Peyer's patch (tissue), 4 donors: ENCODE data around the gene NCAPD3. TPM values are rescaled to one million over a fixed set of nuclear protein-coding genes. Genes with fewer than 3 reads are reported as not detected.

Experiments used
- DNase-seq, 3 donors: peaks; one replicate each; pipeline ENCODE4 v3.0.0-alpha.2; 2017 to 2019
- H3K27ac ChIP-seq, 4 donors: fragments of 200-600 bp; sonication (generic); one replicate each; pipeline ENCODE4 v1.5.1; 2016 to 2019
- H3K27me3 ChIP-seq, 2 donors: fragments of 200-600 bp; sonication (generic); one replicate each; pipeline ENCODE4 v1.5.1; 2019
- H3K36me3 ChIP-seq, 3 donors: fragments of 200-600 bp; sonication (generic); one replicate each; pipeline ENCODE4 v1.5.1; 2016 to 2019
- H3K4me1 ChIP-seq, 4 donors: fragments of 200-600 bp; sonication (generic); one replicate each; pipeline ENCODE4 v1.5.1; 2016 to 2019
- H3K4me3 ChIP-seq, 4 donors: fragments of 200-600 bp; sonication (generic); 1 replicate in 3 of 4; 2 replicates in 1 of 4; pipeline ENCODE4 v1.5.1; 2016 to 2019; ENCODE audit warnings: mild to moderate bottlenecking in 1 of 4
- H3K9me3 ChIP-seq, 4 donors: fragments of 200-600 bp; sonication (generic); one replicate each; pipeline ENCODE4 v1.5.1; 2016 to 2019; ENCODE audit warnings: mild to moderate bottlenecking in 1 of 4
- POLR2A ChIP-seq, 2 donors: fragments of 450-650 bp; IDR thresholded peaks; one replicate each; pipeline ENCODE4 v1.5.1; 2017; ENCODE audit warnings: antibody characterized with exemption in 2 of 2, mild to moderate bottlenecking in 2 of 2, moderate library complexity in 2 of 2
- total RNA-seq, 4 donors: library from RNA; depleted of rRNA; stranded (reverse); fragments of >200 nt; gene quantifications; one replicate each; pipeline ENCODE4 v1.1.0, GENCODE V29; 2016
- TF ChIP-seq, protein P1 (sequence below), 6 experiments: fragments of 450-650 bp in 4 of 6; fragments of 200-600 bp in 2 of 6; sonication (generic) in 1 of 6; IDR thresholded peaks; one replicate each; pipeline ENCODE4 v1.5.1; 2017 to 2019; ENCODE audit warnings: antibody characterized with exemption in 6 of 6, mild to moderate bottlenecking in 3 of 6, moderate library complexity in 1 of 6

Gene NCAPD3
- total RNA-seq, 4 donors from 2014 or later, result 12.5 to 30.5 (median 13.9) TPM

DNA sequence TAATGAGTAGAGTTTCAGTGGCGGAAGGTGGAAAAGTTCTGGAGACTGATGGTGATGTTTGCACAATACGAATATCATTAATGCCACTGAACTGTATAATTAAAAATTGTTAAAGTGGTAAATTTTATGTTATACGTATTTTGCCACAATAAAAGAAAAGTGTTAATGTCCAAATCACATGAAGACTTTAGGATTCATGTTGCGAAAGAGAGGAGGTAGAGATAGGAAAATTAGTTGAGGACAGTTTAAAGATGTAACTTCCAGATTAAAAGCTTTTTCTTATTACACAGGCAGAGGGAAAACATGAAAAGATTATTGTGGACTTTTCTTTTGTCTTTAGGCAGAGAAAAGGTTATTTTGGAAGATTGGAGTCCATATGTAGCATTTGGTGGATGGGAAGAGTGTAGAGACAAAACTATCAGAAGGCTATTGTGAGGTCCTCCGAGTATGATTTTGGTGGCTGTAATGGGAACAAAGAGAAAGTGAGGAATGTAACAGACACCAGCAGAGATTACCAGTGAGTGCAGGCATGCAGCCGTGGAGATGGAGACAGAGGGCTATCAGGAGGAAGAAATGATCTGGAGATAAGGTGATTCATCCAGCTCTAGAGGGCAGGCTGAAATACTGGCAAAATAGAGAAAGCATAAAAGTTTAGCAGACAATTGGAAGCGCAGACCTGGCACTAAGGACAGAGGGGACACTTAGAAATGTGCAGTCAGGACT is 13.2 kb upstream of the NCAPD3 start:
- Histone ChIP-seq H3K4me1 (no peaks in the 10 kb centered on the region), H3K9me3 (no peaks in the 10 kb centered on the region), H3K4me3 (no peak overlapping the region), H3K36me3 (peaks cover 0 to 48% (median 0%) of the 10 kb centered on the region in 3 donors), H3K27me3 (no peaks in the 10 kb centered on the region), H3K27ac (no peak overlapping the region)
- no peak for TF ChIP-seq POLR2A (IDR thresholded peaks at IDR 0.05)
- TF ChIP-seq, protein P1, sequence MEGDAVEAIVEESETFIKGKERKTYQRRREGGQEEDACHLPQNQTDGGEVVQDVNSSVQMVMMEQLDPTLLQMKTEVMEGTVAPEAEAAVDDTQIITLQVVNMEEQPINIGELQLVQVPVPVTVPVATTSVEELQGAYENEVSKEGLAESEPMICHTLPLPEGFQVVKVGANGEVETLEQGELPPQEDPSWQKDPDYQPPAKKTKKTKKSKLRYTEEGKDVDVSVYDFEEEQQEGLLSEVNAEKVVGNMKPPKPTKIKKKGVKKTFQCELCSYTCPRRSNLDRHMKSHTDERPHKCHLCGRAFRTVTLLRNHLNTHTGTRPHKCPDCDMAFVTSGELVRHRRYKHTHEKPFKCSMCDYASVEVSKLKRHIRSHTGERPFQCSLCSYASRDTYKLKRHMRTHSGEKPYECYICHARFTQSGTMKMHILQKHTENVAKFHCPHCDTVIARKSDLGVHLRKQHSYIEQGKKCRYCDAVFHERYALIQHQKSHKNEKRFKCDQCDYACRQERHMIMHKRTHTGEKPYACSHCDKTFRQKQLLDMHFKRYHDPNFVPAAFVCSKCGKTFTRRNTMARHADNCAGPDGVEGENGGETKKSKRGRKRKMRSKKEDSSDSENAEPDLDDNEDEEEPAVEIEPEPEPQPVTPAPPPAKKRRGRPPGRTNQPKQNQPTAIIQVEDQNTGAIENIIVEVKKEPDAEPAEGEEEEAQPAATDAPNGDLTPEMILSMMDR (IDR thresholded peaks at IDR 0.05), result no peak
- DNase-seq, result no peak

DNA sequence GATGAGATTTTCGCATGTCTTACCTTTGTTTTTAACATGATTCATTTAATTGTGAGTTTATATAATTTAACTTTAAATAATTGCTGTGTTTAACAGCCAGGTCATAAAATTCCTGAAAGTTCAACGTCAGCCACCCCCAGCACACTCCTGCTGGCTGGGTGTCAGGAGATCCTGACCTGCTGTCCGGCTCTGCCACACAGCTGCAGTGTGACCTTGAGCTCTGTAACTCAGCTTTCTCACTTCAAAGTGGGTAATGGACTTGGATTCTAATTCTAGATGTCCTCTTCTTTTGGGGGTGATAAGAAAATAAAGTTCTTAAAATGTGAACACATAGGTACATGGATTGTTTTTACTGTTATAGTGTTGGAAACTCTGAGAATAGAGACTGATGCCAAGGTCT is 11.6 kb upstream of the NCAPD3 start:
- no peak overlapping the region for H3K4me3 ChIP-seq
- no peaks in the 10 kb centered on the region for H3K27me3 ChIP-seq
- H3K27ac ChIP-seq, result no peak overlapping the region
- H3K36me3 ChIP-seq, result peaks cover 0 to 36% (median 0%) of the 10 kb centered on the region in 3 donors
- no peak for TF ChIP-seq POLR2A (IDR thresholded peaks at IDR 0.05)
- TF ChIP-seq, protein P1 (IDR thresholded peaks at IDR 0.05), result no peak
- no peaks in the 10 kb centered on the region for H3K4me1 ChIP-seq
- no peak for DNase-seq
- no peaks in the 10 kb centered on the region for H3K9me3 ChIP-seq

DNA sequence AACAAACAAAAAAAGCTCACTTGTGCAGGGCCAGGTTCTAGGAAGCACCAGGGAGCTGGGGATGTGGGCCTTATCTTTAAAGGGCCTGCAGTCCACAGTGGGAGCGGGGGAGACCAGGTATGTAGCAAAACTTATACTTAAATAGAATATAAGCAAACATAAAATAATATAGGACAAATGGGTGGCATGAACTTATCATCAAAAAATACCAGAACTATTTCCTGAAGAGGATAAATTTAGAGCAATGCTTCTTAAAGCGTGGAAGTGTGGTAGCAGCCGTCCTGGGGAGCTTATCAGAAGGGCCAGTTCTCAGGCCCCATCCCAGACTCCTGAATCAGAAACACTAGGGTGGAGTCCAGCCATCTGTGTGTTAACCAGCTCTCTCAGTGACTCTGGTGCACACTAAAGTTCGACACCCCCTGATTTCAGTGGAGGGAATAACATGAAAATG is 10.0 kb upstream of the NCAPD3 start:
- TF ChIP-seq, protein P1 (IDR thresholded peaks at IDR 0.05), result no peak
- TF ChIP-seq POLR2A (IDR thresholded peaks at IDR 0.05), result no peak
- Histone ChIP-seq H3K27ac (no peak overlapping the region), H3K4me1 (peaks cover 0 to 8% (median 0%) of the 10 kb centered on the region in 4 donors)

DNA sequence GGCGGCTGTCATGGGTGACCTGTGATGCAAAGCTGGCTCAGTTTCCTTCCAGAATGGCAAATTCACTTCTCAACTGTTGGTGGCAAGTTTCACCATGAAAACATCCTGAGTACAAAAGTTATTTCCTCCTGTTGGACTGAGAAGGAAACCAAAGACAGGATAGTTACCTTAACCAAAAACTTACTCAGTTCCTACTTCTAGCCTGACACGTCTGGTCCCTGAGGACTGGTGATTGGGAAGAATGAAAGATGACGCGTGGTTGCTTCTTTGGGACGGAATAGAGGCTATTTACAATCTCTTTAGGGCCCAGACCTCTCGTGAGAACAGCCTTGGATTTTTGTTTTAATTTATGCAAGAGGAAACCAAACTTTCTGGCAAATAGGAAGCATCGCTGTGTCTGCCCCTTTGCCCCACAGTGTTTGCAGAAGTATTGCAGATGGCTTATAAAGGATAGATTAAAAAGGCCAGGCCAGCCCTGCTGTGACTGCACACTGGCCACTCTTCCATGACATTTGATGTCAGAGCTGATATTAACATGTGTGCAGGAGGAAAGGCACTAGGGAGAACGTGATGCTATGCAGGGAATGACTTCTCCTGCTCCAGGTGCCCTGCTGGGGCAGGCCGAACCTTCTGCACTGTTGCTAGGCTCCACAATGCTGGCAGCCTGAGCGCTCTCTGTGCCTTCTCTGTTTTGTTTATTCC is 8.3 kb upstream of the NCAPD3 start:
- H3K4me1 ChIP-seq, result peaks cover 0 to 16% (median 0%) of the 10 kb centered on the region in 4 donors
- peaks cover 0 to 18% (median 0%) of the 10 kb centered on the region in 3 donors for H3K36me3 ChIP-seq
- no peak overlapping the region for H3K4me3 ChIP-seq
- no peak overlapping the region for H3K27ac ChIP-seq
- H3K27me3 ChIP-seq, result no peaks in the 10 kb centered on the region
- TF ChIP-seq, protein P1 (IDR thresholded peaks at IDR 0.05), result no peak
- TF ChIP-seq POLR2A (IDR thresholded peaks at IDR 0.05), result no peak
- DNase-seq, result no peak
- H3K9me3 ChIP-seq, result no peaks in the 10 kb centered on the region

More for the DNA sequence above, 10.0 kb upstream of the NCAPD3 start:
- no peaks in the 10 kb centered on the region for H3K27me3 ChIP-seq
- H3K4me3 ChIP-seq, result no peak overlapping the region
- H3K36me3 ChIP-seq, result peaks cover 0 to 19% (median 0%) of the 10 kb centered on the region in 3 donors
- no peaks in the 10 kb centered on the region for H3K9me3 ChIP-seq
- no peak for DNase-seq

DNA sequence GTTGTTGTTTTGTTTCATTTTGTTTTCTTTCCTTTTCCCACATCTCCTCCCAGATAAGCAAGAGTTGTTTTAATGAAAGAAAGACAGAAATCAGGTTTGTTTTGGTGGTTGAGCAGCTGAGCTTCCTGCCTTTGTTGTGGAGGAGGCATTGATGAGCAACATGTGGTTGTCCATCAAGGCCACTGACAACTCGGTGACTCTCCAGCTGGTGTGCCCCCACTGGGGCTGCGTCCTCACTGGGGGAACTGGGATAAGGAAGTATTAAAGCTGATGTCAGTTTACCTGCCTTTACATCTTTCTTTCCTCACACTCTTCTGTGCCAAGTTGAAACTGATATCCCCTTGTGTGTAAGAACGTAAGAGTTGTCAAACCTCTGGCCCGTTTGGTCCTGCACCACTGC is 6.6 kb upstream of the NCAPD3 start:
- peaks cover 0 to 34% (median 3%) of the 10 kb centered on the region in 4 donors for H3K4me1 ChIP-seq
- no peak overlapping the region for H3K27ac ChIP-seq
- DNase-seq, result no peak
- no peaks in the 10 kb centered on the region for H3K27me3 ChIP-seq
- H3K9me3 ChIP-seq, result no peaks in the 10 kb centered on the region
- TF ChIP-seq POLR2A (IDR thresholded peaks at IDR 0.05), result no peak
- TF ChIP-seq, protein P1 (IDR thresholded peaks at IDR 0.05), result no peak
- H3K36me3 ChIP-seq, result peaks cover 0 to 12% (median 0%) of the 10 kb centered on the region in 3 donors
- no peak overlapping the region for H3K4me3 ChIP-seq
